Activated CD4-positive, alpha-beta memory T cell treated with anti-CD3 and anti-CD28 coated beads, Interleukin-2, amount 10 ng/mL, durations not matched to agents 7 days and 5 days (primary cell): ENCODE data around the gene ADD3. TPM values are rescaled to one million over a fixed set of nuclear protein-coding genes. Genes with fewer than 3 reads are reported as not detected.
A peak's percentile ranks its signal among the peaks of the same experiment; 100 is the strongest.
"Not testable (repeated sequence)": the region's sequence is repeated elsewhere in the genome, so short reads cannot be mapped to it uniquely, and the experiment has no call there.

ENCODE experiments used
- CTCF ChIA-PET: fragments of 350-600 bp; sonication (Branson Sonifier 250); formaldehyde crosslinking; loops from one replicate; lab custom pipeline; 2021; ENCODE audit warnings: antibody characterized with exemption, inconsistent platforms; lab: Charles Lee
- POLR2A ChIA-PET: fragments of 350-600 bp; sonication (Branson Sonifier 250); formaldehyde crosslinking; loops from one replicate; lab custom pipeline; 2021; ENCODE audit warnings: antibody characterized with exemption; lab: Charles Lee
- DNase-seq: peaks from one replicate; pipeline ENCODE4 v3.0.0-alpha.2; 2020
- H3K27ac Mint-ChIP-seq: one replicate; pipeline ENCODE4 v1.8.0; 2021; ENCODE audit warnings: mild to moderate bottlenecking, mixed read lengths
- H3K27me3 Mint-ChIP-seq: one replicate; pipeline ENCODE4 v1.8.0; 2021; ENCODE audit warnings: mixed read lengths
- H3K36me3 Mint-ChIP-seq: one replicate; pipeline ENCODE4 v1.8.0; 2021; ENCODE audit warnings: low read depth, mixed read lengths
- H3K4me1 Mint-ChIP-seq: one replicate; pipeline ENCODE4 v1.8.0; 2021; ENCODE audit warnings: mixed read lengths
- H3K4me3 Mint-ChIP-seq: one replicate; pipeline ENCODE4 v1.8.0; 2021; ENCODE audit warnings: mild to moderate bottlenecking, mixed read lengths
- H3K9me3 Mint-ChIP-seq: one replicate; pipeline ENCODE4 v1.8.0; 2021; ENCODE audit warnings: mixed read lengths
- total RNA-seq, 2 experiments: library from RNA; stranded (reverse); gene quantifications; one replicate each; pipeline ENCODE4 v1.2.3, GENCODE V29; 2021

Gene ADD3
- total RNA-seq, 2 experiments from 2014 or later = 400 to 401 TPM

DNA sequence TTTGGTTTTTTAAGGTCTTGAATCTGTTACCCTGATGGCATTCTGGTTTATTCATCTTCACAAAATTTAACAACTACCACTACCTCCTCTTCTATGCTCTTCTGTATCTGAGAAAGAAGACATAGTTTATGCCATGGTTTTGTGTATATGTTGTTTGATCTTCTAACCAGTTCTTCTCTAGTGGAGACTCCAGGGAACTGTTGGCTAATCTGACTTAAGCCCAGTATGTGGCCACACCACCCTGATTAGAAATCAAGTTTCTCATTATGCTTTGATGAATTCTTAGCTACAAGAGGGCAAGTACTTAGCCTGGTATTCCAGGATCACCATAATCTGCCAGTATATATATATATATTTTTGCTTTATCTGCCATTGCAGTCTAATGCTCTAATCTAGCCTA is 100.1 kb downstream of the ADD3 start:
- peaks cover 19% of the 10 kb centered on the region for H3K4me1 Mint-ChIP-seq
- POLR2A ChIA-PET = interaction anchor here (0.7 to 1.5 kb wide), 3 partner anchors 11 to 99 kb away, joined by 3 to 6 read pairs (median 4); no protein-coding TSS in a partner anchor

DNA sequence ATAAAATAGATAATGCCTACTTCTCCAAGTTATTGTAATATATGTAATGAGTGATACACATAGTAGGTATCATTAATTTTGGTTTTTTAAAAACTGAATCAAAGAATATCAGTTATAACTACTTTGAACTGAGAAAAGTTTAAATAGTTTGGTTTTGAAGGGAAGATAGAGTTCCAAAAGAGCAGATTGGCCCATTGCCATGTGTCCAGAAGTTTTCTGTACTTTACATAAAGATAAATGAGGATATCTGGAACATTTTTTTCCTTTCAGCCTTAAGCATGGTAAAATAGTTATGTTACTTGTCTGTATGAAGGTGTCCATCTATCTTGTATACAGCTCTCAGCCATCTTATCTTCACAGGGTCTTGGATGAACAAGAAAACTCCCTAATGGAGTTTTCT is 101.7 kb downstream of the ADD3 start:
- Mint-ChIP-seq H3K4me1 (peaks cover 7% of the 10 kb centered on the region), H3K27ac (no peak overlapping the region), H3K27me3 (no peaks in the 10 kb centered on the region), H3K36me3 (peaks cover 86% of the 10 kb centered on the region), H3K9me3 (no peaks in the 10 kb centered on the region), H3K4me3 (no peak overlapping the region)
- no peak for DNase-seq
- ChIA-PET POLR2A (interaction anchor here (0.8 to 1.2 kb wide), 3 partner anchors 15 to 42 kb away, joined by 3 read pairs; no protein-coding TSS in a partner anchor), CTCF (interaction anchor here (0.5 to 2.5 kb wide), 6 partner anchors 9 to 156 kb away, joined by 3 to 8 read pairs (median 3); no protein-coding TSS in a partner anchor)

More for the DNA sequence above, 100.1 kb downstream of the ADD3 start:
- no peak overlapping the region for H3K27ac Mint-ChIP-seq
- H3K27me3 Mint-ChIP-seq = no peaks in the 10 kb centered on the region
- no peak overlapping the region for H3K4me3 Mint-ChIP-seq
- peaks cover 85% of the 10 kb centered on the region for H3K36me3 Mint-ChIP-seq
- H3K9me3 Mint-ChIP-seq = no peaks in the 10 kb centered on the region
- CTCF ChIA-PET = interaction anchor here (0.9 to 2.5 kb wide), 4 partner anchors 128 to 224 kb away, joined by 3 to 8 read pairs (median 6); no protein-coding TSS in a partner anchor
- DNase-seq = no peak

- DNase-seq = no peak
- Mint-ChIP-seq H3K9me3 (no peaks in the 10 kb centered on the region), H3K27ac (no peak overlapping the region), H3K27me3 (no peaks in the 10 kb centered on the region), H3K4me3 (no peak overlapping the region), H3K36me3 (peaks cover 84% of the 10 kb centered on the region), H3K4me1 (peaks cover 7% of the 10 kb centered on the region)
- CTCF ChIA-PET = interaction anchor here (1.4 to 1.5 kb wide), 2 partner anchors 8 to 28 kb away, joined by 3 read pairs; no protein-coding TSS in a partner anchor
- POLR2A ChIA-PET = interaction anchor here (1.1 to 1.2 kb wide), 2 partner anchors 15 to 19 kb away, joined by 3 read pairs; no protein-coding TSS in a partner anchor
These were observed 102.6 kb downstream of the ADD3 start for GRCh38 chr10:110110338-110110737.

- DNase-seq = no peak
- ChIA-PET POLR2A (no interaction called here), CTCF (no interaction called here)
- Mint-ChIP-seq H3K36me3 (peaks cover 85% of the 10 kb centered on the region), H3K9me3 (no peaks in the 10 kb centered on the region), H3K4me3 (no peak overlapping the region), H3K27ac (no peak overlapping the region), H3K4me1 (peaks cover 5% of the 10 kb centered on the region), H3K27me3 (no peaks in the 10 kb centered on the region)
These were observed 106.0 kb downstream of the ADD3 start for GRCh38 chr10:110113670-110114337.

- H3K4me3 Mint-ChIP-seq, H3K4me1 Mint-ChIP-seq, H3K27me3 Mint-ChIP-seq, H3K9me3 Mint-ChIP-seq, DNase-seq, H3K27ac Mint-ChIP-seq, POLR2A ChIA-PET: not testable (repeated sequence)
- CTCF ChIA-PET = interaction anchor here (0.7 kb wide), 2 partner anchors 165 to 564 kb away, joined by 3 to 4 read pairs; no protein-coding TSS in a partner anchor
- peaks cover 85% of the 10 kb centered on the region for H3K36me3 Mint-ChIP-seq
These were observed 106.9 kb downstream of the ADD3 start for GRCh38 chr10:110114668-110115067.

GRCh38 chr10:110115784-110116520 is 108.2 kb downstream of the ADD3 start:
- ChIA-PET CTCF (interaction anchor here (1.2 to 1.5 kb wide), 2 partner anchors 136 to 232 kb away, joined by 3 to 5 read pairs; no protein-coding TSS in a partner anchor), POLR2A (interaction anchor here (0.6 to 1.0 kb wide), 2 partner anchors 17 to 27 kb away, joined by 3 read pairs; no protein-coding TSS in a partner anchor)
- Mint-ChIP-seq H3K27ac (no peak overlapping the region), H3K4me1 (no peaks in the 10 kb centered on the region), H3K4me3 (no peak overlapping the region), H3K36me3 (peaks cover 78% of the 10 kb centered on the region), H3K9me3 (no peaks in the 10 kb centered on the region), H3K27me3 (no peaks in the 10 kb centered on the region)
- DNase-seq = no peak

GRCh38 chr10:110118891-110119621 is 111.3 kb downstream of the ADD3 start:
- ChIA-PET CTCF (interaction anchor here (1.0 to 1.6 kb wide), 4 partner anchors 18 to 141 kb away, joined by 3 to 5 read pairs (median 4); no protein-coding TSS in a partner anchor), POLR2A (interaction anchor here (1.0 to 1.3 kb wide), 2 partner anchors 42 to 46 kb away, joined by 3 to 5 read pairs; no protein-coding TSS in a partner anchor)
- H3K27me3 Mint-ChIP-seq = no peaks in the 10 kb centered on the region
- H3K4me1 Mint-ChIP-seq = no peaks in the 10 kb centered on the region
- peaks cover 77% of the 10 kb centered on the region for H3K36me3 Mint-ChIP-seq
- H3K4me3 Mint-ChIP-seq = no peak overlapping the region
- no peak for DNase-seq
- H3K9me3 Mint-ChIP-seq = no peaks in the 10 kb centered on the region
- no peak overlapping the region for H3K27ac Mint-ChIP-seq

GRCh38 chr10:110123594-110123993 is 115.8 kb downstream of the ADD3 start:
- CTCF ChIA-PET = no interaction called here
- H3K36me3 Mint-ChIP-seq = peaks cover 79% of the 10 kb centered on the region
- H3K4me1 Mint-ChIP-seq = no peaks in the 10 kb centered on the region
- H3K9me3 Mint-ChIP-seq = no peaks in the 10 kb centered on the region
- H3K27ac Mint-ChIP-seq = no peak overlapping the region
- DNase-seq = no peak
- no peak overlapping the region for H3K4me3 Mint-ChIP-seq
- POLR2A ChIA-PET = no interaction called here
- no peaks in the 10 kb centered on the region for H3K27me3 Mint-ChIP-seq

DNA sequence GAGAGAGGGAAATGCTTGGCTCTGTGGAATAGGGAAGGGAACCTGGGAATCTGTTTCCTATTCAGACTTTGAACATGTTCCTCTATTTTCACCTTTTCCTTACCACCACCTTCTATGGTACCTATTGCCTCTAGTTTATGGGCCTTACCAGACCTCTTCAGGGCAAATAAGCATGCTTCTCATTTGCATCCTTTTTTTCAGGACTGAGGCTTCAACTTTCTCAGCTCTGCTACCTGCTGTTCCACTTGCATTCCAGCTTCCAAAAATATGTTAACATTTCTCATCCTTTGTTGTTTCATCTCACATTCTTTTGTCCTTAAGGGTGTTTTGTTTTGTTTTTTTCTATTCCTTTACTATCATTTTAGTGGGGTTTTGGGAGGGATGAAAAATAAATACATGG is 121.7 kb downstream of the ADD3 start:
- no peaks in the 10 kb centered on the region for H3K27me3 Mint-ChIP-seq
- no peak overlapping the region for H3K4me3 Mint-ChIP-seq

DNA sequence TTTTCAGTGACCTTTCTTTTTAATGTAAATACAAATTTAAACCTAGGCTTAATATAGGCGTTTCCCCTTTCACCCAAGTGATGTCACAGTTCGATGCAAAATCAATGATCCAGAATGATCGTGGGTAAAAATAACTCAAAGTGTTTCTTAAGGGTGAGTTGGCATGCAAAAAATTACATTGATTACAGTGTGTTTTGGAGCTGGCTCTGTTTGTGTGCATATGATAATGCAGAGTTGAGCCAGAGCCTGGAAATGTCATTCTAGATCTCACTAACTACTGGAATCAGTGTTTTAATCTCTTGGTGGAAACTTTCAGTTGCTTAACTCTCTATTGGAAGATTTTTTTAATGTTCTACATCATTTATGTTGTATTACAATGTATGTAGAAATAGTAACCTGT is 127.1 kb downstream of the ADD3 start:
- Mint-ChIP-seq H3K36me3 (peaks cover 36% of the 10 kb centered on the region), H3K27ac (no peak overlapping the region), H3K4me3 (no peak overlapping the region), H3K27me3 (no peaks in the 10 kb centered on the region), H3K4me1 (peaks cover 24% of the 10 kb centered on the region), H3K9me3 (no peaks in the 10 kb centered on the region)
- ChIA-PET POLR2A (no interaction called here), CTCF (interaction anchor here (1.8 to 2.0 kb wide), 2 partner anchors 144 to 251 kb away, joined by 5 to 12 read pairs; no protein-coding TSS in a partner anchor)
- no peak for DNase-seq

More for the DNA sequence above, 121.7 kb downstream of the ADD3 start:
- H3K4me1 Mint-ChIP-seq = peaks cover 3% of the 10 kb centered on the region
- CTCF ChIA-PET = interaction anchor here (0.7 kb wide), 2 partner anchors 20 to 245 kb away, joined by 3 read pairs; no protein-coding TSS in a partner anchor
- peaks cover 74% of the 10 kb centered on the region for H3K36me3 Mint-ChIP-seq
- peak overlapping the region; percentile 56 for H3K27ac Mint-ChIP-seq
- H3K9me3 Mint-ChIP-seq = no peaks in the 10 kb centered on the region
- no peak for DNase-seq
- POLR2A ChIA-PET = interaction anchor here (0.6 to 0.8 kb wide), 2 partner anchors 19 to 90 kb away, joined by 3 read pairs; no protein-coding TSS in a partner anchor

- H3K9me3 Mint-ChIP-seq, H3K27ac Mint-ChIP-seq, H3K4me3 Mint-ChIP-seq, DNase-seq, POLR2A ChIA-PET, H3K27me3 Mint-ChIP-seq: not testable (repeated sequence)
- H3K4me1 Mint-ChIP-seq = peaks cover 29% of the 10 kb centered on the region
- peaks cover 34% of the 10 kb centered on the region for H3K36me3 Mint-ChIP-seq
- CTCF ChIA-PET = interaction anchor here (0.9 to 2.0 kb wide), 4 partner anchors 77 to 252 kb away, joined by 3 to 12 read pairs (median 4); no protein-coding TSS in a partner anchor
These were observed 128.1 kb downstream of the ADD3 start for GRCh38 chr10:110135836-110136235.

DNA sequence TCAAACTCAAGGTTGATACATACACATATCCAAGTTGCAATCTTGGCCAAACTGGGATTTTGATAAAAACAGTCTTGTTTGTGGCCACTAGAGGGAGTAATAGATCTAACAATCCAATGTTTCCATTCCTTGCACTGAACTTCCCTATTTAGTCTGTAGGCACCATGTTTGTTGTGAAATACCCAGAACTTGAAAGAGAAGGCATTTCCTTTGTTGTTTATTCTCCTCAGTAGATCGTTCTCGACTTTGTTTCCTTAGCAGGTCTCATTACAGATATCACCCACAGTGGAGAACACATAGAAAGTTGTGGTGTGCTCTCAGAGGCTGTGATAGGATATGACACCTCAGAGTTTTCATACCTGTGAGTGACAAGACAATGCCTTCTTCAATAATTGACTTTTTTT is 129.4 kb downstream of the ADD3 start:
- H3K27ac Mint-ChIP-seq = peak overlapping the region; percentile 32
- H3K4me3 Mint-ChIP-seq = no peak overlapping the region
- peaks cover 27% of the 10 kb centered on the region for H3K36me3 Mint-ChIP-seq
- H3K9me3 Mint-ChIP-seq = no peaks in the 10 kb centered on the region
- no peaks in the 10 kb centered on the region for H3K27me3 Mint-ChIP-seq
- peaks cover 41% of the 10 kb centered on the region for H3K4me1 Mint-ChIP-seq
- DNase-seq = no peak
- ChIA-PET POLR2A (interaction anchor here (1.0 to 3.1 kb wide), 5 partner anchors 20 to 168 kb away, joined by 3 to 21 read pairs (median 4); partner anchors contain the start of genes MXI1 and SMNDC1), CTCF (interaction anchor here (0.5 to 3.1 kb wide), 36 partner anchors 12 to 253 kb away, joined by 3 to 39 read pairs (median 4); partner anchors contain the start of genes MXI1 and SMNDC1)
